ENCODE data around the gene ACTL9. TPM values are rescaled to one million over a fixed set of nuclear protein-coding genes. Genes with fewer than 3 reads are reported as not detected.

The ACTL9 gene
- not detected in 2 replicates for total RNA-seq

GRCh38 chr19:8698433-8699063 lies at the start of gene ACTL9:
ACTL9 (minus strand) TSS chr19:8698795; CDS start chr19:8698701, 94 bp downstream.

GRCh38 chr19:8721334-8721733 lies 22.7 kb upstream of the ACTL9 start, which contains the start of gene OR2Z1:
OR2Z1 (plus strand) TSS chr19:8721634; CDS start chr19:8731029, 9,395 bp downstream.

Other genes starting within 250 kb of the ACTL9 start
- gene PRAM1, start 196.2 kb downstream of the ACTL9 start, total RNA-seq = not detected in 2 replicates
- 3.9 and 4.9 TPM in 2 replicates for gene ZNF414, start 184.6 kb downstream of the ACTL9 start, total RNA-seq
- under 0.01 and 0.10 TPM in 2 replicates for gene MYO1F, start 121.4 kb downstream of the ACTL9 start, total RNA-seq
- gene ADAMTS10, start 88.1 kb downstream of the ACTL9 start, total RNA-seq = 8.0 and 11.1 TPM in 2 replicates
- gene NFILZ, start 68.2 kb downstream of the ACTL9 start, total RNA-seq = not detected in 2 replicates
- gene OR2Z1, start 22.8 kb upstream of the ACTL9 start, total RNA-seq = not detected in 2 replicates
- 2.0 and 5.4 TPM in 2 replicates for gene ZNF558, start 133.5 kb upstream of the ACTL9 start, total RNA-seq
- not detected in 2 replicates for gene MBD3L1, start 133.6 kb upstream of the ACTL9 start, total RNA-seq

Measured in vein endothelial cell (primary cell).